Tibial nerve (tissue), 4 donors: Measurements from ENCODE around the gene SAT2. TPM values are rescaled to one million over a fixed set of nuclear protein-coding genes. Genes with fewer than 3 reads are reported as not detected.

Experiments used
- DNase-seq, 2 donors: peaks; one replicate each; pipeline ENCODE4 v3.0.0-alpha.2; 2019; ENCODE audit warnings: low spot score in 2 of 2
- H3K27ac ChIP-seq, 4 donors: fragments of 200-600 bp; sonication (generic) in 3 of 4; one replicate each; pipeline ENCODE4 v1.5.1; 2017 to 2019; ENCODE audit warnings: mild to moderate bottlenecking in 1 of 4
- H3K27me3 ChIP-seq, 2 donors: fragments of 200-600 bp; sonication (generic) in 1 of 2; one replicate each; pipeline versions ENCODE4 v1.5.1 to v1.6.0; 2017 to 2019
- H3K36me3 ChIP-seq, 3 donors: fragments of 200-600 bp; sonication (generic); one replicate each; pipeline ENCODE4 v1.5.1; 2018 to 2019
- H3K4me1 ChIP-seq, 4 donors: fragments of 200-600 bp; sonication (generic) in 3 of 4; one replicate each; pipeline ENCODE4 v1.5.1; 2017 to 2019
- H3K4me3 ChIP-seq, 4 donors: fragments of 200-600 bp; sonication (generic) in 3 of 4; one replicate each; pipeline ENCODE4 v1.5.1; 2017 to 2019; ENCODE audit warnings: mild to moderate bottlenecking in 1 of 4, moderate library complexity in 1 of 4
- H3K9me3 ChIP-seq, 4 donors: fragments of 200-600 bp; sonication (generic) in 3 of 4; one replicate each; pipeline ENCODE4 v1.5.1; 2017 to 2019
- EP300 ChIP-seq, 2 donors: sonication (generic); formaldehyde crosslinking; IDR thresholded peaks; one replicate each; pipeline ENCODE4 v1.6.1; 2017; ENCODE audit warnings: antibody characterized with exemption in 2 of 2, mild to moderate bottlenecking in 1 of 2
- POLR2A ChIP-seq, 2 donors: fragments of 450-650 bp; IDR thresholded peaks; one replicate each; pipeline ENCODE4 v1.6.1; 2017; ENCODE audit warnings: antibody characterized with exemption in 2 of 2, mild to moderate bottlenecking in 2 of 2, moderate library complexity in 2 of 2
- WGBS, 2 donors: methylation state at CpG; one replicate each; pipeline ENCODE4 v1.1.5; 2018; 5-methylcytosine and 5-hydroxymethylcytosine counted together
- total RNA-seq, 4 donors: library from RNA; depleted of rRNA; stranded (reverse); fragments of >200 nt; gene quantifications; one replicate each; pipeline ENCODE4 v1.1.0, GENCODE V29; 2016
- TF ChIP-seq, protein P1 (sequence below), 5 experiments: fragments of 200-600 bp in 3 of 5; fragments of 450-650 bp in 2 of 5; sonication (generic) in 3 of 5; IDR thresholded peaks; one replicate each; pipeline ENCODE4 v1.5.1; 2016 to 2019; ENCODE audit warnings: antibody characterized with exemption in 5 of 5, mild to moderate bottlenecking in 3 of 5, moderate library complexity in 2 of 5

The SAT2 gene
- total RNA-seq, 4 donors from 2014 or later, result 69.3 to 130 (median 82.0) TPM

DNA sequence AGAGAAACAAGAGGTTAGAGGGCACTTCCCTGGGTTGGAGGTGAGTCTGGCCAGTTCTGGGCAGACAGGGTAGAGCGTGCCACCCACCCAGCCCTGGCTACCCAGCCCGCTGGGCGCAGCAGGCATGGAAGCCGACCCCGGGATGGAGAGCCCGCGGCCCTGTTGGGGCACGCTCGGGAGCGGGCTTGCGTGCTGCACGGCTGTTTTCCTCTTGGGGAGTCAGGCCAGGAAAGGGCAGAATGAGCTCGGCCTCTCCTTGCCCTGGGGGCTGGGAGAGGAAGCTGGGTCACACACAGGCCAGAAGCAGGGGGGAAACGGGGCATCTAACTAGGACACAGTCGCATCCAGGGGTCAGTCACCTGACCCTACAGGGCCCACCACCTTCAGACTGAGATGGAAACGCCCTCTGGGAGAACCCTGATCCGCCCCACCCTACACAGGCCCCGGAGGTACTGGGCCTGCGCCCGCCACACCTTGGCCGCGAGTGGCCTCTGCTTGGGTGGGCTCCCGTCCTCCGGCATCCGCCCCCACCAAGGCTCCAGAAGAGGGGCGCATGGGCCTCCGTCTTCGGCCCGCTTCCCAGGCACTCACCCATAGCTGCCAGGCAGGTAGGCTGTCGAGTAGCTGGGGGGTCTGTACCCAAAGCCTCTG, 38.9 kb downstream of the SAT2 start:
- 35 to 44% methylated on average over 14 to 30 of the region's 30 CpGs for WGBS, 2 donors
- TF ChIP-seq EP300 (IDR thresholded peaks at IDR 0.05) (no peak), POLR2A (IDR thresholded peaks at IDR 0.05) (no peak)
- TF ChIP-seq, protein P1, sequence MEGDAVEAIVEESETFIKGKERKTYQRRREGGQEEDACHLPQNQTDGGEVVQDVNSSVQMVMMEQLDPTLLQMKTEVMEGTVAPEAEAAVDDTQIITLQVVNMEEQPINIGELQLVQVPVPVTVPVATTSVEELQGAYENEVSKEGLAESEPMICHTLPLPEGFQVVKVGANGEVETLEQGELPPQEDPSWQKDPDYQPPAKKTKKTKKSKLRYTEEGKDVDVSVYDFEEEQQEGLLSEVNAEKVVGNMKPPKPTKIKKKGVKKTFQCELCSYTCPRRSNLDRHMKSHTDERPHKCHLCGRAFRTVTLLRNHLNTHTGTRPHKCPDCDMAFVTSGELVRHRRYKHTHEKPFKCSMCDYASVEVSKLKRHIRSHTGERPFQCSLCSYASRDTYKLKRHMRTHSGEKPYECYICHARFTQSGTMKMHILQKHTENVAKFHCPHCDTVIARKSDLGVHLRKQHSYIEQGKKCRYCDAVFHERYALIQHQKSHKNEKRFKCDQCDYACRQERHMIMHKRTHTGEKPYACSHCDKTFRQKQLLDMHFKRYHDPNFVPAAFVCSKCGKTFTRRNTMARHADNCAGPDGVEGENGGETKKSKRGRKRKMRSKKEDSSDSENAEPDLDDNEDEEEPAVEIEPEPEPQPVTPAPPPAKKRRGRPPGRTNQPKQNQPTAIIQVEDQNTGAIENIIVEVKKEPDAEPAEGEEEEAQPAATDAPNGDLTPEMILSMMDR (IDR thresholded peaks at IDR 0.05), result no peak
- peak overlapping the region; percentile 62 to 86 (median 70) for H3K27ac ChIP-seq
- no peaks in the 10 kb centered on the region for H3K27me3 ChIP-seq
- H3K36me3 ChIP-seq, result peaks cover 2 to 50% (median 17%) of the 10 kb centered on the region in 3 donors
- H3K9me3 ChIP-seq, result no peaks in the 10 kb centered on the region
- peaks cover 0 to 47% (median 10%) of the 10 kb centered on the region in 4 donors for H3K4me1 ChIP-seq
- DNase-seq, result no peak
- H3K4me3 ChIP-seq, result peak overlapping the region; percentile 35 to 71 (median 48)

DNA sequence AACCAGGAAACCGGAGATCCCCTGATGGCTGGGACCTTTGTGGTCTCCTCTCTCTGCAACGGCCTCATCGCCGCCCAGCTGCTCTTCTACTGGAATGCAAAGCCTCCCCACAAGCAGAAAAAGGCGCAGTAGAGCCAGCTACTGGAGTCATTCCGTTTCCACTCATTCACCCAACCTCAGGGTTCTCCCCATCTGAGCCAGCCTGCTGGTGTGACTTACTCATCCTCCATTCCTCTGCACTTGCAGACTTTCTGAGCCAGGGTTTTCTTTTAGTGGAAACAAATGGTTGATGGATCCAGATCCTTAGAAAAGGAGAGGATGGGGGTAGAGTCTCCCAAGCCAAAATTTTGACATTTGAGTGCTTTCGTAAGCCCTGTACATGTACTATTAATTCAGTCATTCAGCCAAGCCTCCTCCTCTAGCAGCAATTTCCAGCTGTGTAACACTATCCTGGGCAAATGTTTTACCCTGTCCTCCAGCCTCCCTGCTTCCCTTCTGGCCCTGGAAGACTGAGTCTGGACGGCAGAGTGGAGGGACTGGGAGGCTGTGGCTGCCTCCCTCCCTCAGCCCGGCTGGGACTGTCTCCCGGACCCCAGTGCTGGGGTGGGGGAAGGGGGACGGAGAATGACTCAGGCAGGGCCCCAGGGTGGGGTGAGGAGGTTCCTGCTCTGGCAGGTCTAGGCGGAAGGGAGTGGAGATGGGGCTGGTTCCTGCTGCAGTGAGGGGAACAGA, 40.0 kb downstream of the SAT2 start:
- H3K27me3 ChIP-seq, result no peaks in the 10 kb centered on the region
- no peaks in the 10 kb centered on the region for H3K9me3 ChIP-seq
- peak overlapping the region in 2 of 4 donors; percentile 77 to 86 for H3K27ac ChIP-seq
- WGBS, 2 donors, result 46 to 59% methylated on average over 12 of the region's 12 CpGs
- H3K36me3 ChIP-seq, result peaks cover 0 to 39% (median 6%) of the 10 kb centered on the region in 3 donors
- peaks cover 0 to 55% (median 17%) of the 10 kb centered on the region in 4 donors for H3K4me1 ChIP-seq
- TF ChIP-seq POLR2A (IDR thresholded peaks at IDR 0.05), result no peak
- TF ChIP-seq, protein P1 (IDR thresholded peaks at IDR 0.05), result no peak
- TF ChIP-seq EP300 (IDR thresholded peaks at IDR 0.05), result no peak
- no peak overlapping the region for H3K4me3 ChIP-seq
- DNase-seq, result no peak

DNA sequence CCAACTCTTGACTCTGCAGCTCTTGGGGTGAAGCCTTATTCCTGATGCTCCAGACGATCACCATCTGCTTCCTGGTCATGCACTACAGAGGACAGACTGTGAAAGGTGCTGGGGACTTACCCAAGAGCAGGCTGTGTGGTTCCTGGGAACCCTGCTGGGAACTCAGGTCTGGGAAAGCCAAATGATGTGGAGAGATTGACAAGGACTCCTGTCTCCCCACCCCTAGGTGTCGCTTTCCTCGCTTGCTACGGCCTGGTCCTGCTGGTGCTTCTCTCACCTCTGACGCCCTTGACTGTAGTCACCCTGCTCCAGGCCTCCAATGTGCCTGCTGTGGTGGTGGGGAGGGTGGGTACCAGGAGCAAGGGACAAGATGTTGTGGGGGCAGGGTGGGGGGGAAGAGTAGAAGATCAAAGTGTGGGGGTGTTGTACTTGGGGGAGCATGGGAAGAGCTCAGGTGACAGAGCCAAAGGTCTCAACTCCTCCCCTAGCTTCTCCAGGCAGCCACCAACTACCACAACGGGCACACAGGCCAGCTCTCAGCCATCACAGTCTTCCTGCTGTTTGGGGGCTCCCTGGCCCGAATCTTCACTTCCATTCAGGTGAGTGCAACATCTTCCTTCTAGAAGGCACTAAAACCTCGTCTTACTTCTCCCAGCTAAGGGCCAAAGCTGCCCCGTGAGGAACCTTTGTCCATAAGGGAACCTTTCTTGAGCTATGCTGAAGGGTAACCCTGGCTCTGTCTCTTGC, 40.8 kb downstream of the SAT2 start:
- DNase-seq, result no peak

DNA sequence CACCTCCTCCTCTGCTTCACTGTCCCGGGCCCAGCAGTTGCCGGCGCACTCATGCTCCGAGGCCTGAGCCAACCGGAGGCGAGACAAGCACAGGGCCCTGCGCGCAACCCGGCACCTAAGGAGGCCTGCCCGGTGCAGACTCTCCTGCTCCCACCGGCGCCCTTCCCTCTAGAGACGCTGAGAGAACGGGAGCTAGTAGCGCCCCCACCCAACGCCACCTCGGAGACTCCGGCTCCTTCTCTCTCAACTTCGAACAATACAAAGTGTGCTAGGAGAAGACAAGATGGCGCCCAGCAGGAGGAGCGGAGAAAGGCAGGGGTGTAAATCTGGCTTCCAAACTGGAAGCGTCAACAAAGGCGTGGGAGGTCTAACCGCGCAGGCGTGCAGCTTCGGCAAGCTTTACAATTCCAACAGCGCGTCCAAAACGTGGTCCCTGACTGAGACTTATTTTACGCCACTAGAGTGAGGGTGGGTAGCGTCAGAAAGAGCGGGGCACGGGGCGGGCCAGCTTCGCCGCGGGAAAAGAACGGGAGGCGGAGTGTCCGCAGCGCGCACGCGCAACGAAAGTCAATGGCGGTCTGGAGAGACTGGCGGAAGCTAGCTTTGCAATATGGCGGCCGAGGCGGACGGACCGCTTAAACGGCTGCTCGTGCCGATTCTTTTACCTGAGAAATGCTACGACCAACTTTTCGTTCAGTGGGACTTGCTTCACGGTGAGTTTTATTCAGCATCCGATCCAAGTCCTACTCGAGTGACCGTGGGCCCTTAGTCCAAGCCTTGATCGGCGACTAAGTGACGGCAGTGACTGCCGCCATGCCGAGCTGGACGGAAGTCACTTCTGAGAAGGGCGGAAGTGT, 44.1 kb downstream of the SAT2 start, which contains the start of gene MPDU1:
TSS of gene MPDU1 (plus strand) at position 600 of the 857 bp plus-strand sequence. CDS start at position 611, 11 bp downstream.
- H3K9me3 ChIP-seq, result no peaks in the 10 kb centered on the region
- 13 to 15% methylated on average over 56 to 69 of the region's 69 CpGs for WGBS, 2 donors
- H3K4me1 ChIP-seq, result peaks cover 0 to 76% (median 47%) of the 10 kb centered on the region in 4 donors
- peak within 1 kb of the TSS; percentile 93 to 97 (median 96) for H3K27ac ChIP-seq
- DNase-seq, result peak; percentile 90
- TF ChIP-seq POLR2A (IDR thresholded peaks at IDR 0.05), result peak in 1 of 2 donors; percentile 73
- TF ChIP-seq, protein P1 (IDR thresholded peaks at IDR 0.05), result peak in 2 of 5 experiments; percentile 9 to 51
- TF ChIP-seq EP300 (IDR thresholded peaks at IDR 0.05), result peak in 1 of 2 donors; percentile 93
- peak within 1 kb of the TSS; percentile 51 to 85 (median 56) for H3K4me3 ChIP-seq
- no peaks in the 10 kb centered on the region for H3K27me3 ChIP-seq
- H3K36me3 ChIP-seq, result peaks cover 0 to 46% (median 4%) of the 10 kb centered on the region in 3 donors

More for the DNA sequence above, 40.8 kb downstream of the SAT2 start:
- Histone ChIP-seq H3K36me3 (peaks cover 0 to 32% (median 0%) of the 10 kb centered on the region in 3 donors), H3K9me3 (no peaks in the 10 kb centered on the region), H3K27ac (no peak overlapping the region), H3K27me3 (no peaks in the 10 kb centered on the region), H3K4me3 (no peak overlapping the region), H3K4me1 (peaks cover 0 to 62% (median 25%) of the 10 kb centered on the region in 4 donors)
- TF ChIP-seq POLR2A (IDR thresholded peaks at IDR 0.05), result no peak
- TF ChIP-seq EP300 (IDR thresholded peaks at IDR 0.05), result no peak
- TF ChIP-seq, protein P1 (IDR thresholded peaks at IDR 0.05), result no peak
- 75 to 84% methylated on average over 9 of the region's 9 CpGs for WGBS, 2 donors
